Fibroblast of upper back skin (primary cell): ENCODE results near the gene EYS.

ENCODE experiments used
- DNase-seq: peaks from one replicate; pipeline ENCODE4 v3.0.0-alpha.2; 2013

EYS gene

DNA sequence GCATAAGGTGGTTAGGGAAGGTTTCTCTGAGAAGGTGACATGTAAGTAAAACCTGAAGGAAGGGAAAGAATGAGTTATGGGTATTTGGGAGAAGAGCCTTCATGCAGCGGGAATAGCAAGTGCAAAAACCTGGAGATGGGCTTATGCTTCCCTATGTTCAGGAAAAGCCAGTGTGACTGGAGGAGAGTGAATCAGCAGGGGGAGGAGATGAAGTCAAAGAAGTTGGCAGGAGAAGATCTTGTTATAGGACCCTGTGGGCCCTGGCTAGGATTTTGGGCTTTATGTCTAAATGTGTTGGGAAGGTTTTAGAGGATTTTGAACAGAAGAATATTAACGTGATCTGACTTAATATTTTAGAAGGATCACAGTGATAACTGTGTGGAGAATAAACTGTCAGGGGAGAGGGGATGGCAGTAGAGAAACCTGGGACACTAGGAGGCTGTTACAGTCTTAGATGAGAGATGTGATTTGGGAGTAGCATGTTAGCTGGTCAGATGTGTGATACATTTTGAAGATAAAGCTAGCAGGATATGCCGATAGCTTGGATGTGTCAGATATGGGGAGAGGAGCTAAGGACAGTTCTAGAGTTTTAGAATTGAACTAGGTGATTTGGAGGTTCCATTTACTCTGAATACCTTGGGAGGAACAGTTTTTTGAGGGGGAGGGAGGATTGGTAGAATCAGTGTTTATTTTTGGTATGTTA is 2030.5 kb downstream of the EYS start:
- DNase-seq, result peak; percentile 2

DNA sequence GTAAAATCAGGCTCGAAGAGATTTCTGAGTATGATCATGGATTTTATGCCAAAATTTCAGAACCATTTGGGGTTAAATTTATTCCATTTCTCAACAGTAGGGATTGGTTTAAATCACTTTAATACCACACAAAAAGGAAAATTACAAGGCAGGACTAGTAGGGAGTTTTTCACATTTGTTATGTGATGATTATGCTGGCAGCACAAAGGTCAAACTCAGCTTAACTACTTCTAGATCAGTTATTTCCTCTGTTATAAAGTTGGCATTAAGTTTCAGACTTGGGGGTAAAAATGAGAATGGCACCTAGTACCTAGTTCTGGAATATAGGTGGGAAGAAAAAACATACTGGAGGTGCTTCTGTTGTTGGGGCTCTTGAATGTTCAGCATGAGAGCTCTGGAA is 2031.9 kb downstream of the EYS start:
- no peak for DNase-seq

DNA sequence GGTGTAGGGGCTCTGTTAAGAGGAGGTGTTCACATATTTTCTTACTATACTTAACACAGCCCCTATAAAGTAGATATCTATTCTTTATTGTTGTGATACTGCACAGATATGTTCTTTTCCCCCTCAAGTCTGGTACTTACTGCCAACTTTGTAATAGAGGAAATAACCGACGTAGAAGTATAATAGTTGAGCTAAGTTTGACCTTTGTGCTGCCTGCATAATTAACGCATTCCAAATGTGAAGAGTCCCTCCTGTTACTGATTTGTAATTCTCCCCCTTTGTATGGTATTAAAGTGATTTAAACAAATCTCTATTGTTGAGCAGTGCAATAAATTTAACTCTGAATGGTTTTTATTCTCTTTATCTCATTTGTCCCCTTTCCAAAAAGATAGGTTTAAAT is 2032.4 kb downstream of the EYS start:
- DNase-seq, result no peak

DNA sequence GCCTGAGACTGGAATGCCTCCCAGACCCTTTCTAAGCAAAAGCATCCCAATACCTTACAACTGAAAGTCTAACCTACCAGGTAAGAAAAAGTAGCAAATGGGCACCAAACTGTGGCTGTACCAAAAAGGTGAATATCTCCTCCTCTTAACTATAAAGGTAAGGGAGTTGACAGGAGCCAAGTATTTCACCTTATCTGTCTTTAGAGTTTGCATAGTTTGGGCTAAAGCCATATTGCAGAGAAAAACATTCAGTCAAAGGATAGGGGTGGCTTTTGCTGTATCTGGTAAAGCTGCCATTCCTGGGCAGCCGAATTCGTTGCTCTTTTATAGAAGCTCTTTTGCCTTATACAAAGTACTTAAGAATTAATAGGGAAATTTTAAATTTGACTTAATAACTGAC is 2033.3 kb downstream of the EYS start:
- no peak for DNase-seq

DNA sequence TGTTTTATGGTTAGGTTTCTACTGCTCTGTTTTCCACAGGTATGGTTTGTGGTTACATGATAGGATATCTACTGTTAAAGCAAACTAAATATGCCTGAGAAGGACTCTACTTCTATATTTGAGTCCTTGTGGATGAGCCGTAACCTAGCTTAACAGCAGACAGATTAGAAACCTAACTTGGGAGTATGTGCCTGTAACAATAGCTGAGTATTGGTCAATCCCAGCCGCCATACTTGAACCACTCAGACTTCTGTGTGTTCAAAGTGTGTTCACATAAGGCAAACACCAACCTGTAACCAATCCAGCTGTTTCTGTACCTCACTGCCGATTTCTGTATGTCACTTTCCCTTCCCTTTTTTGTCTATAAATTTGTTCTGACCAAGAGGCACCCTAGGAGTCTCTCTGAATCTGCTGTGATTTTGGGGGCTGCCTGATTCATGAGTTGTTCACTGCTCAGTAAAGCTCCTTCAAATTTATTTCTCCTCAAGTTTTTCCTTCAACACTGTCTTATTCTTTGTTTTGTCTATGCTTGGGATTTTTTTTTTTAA is 2034.4 kb downstream of the EYS start:
- DNase-seq, result no peak

DNA sequence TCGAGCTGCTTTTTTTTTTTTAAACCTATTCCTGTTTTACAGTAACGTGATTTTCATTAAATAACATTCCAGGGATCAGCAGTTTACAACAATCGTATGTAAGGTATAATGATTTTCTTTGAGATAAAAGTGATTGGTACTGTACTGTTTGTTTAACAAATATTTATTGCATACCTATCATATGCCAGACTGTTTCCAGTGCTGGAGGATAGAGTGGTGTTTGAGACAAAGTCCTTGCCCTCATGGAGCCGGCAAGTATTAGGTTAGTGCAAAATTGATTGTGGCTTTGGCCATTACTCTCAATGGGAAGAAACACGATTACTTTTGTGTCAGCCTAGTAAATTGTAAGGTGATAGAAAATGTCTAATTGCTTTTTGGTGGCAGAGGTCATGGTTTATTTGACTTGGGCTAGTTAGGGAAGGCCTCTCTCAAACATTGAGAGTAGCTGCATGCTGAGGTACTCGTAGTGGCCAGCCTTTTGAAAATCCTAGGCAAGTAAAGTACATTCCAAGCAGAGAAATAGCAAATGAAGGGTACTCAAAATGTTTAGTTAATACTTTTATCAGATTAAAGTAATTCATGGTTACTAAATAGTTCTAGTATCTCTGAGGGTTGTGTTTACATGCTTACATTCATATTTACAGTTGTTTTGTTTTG is 2035.8 kb downstream of the EYS start:
- DNase-seq, result no peak
